IMR-90 (cell line): ENCODE results near the gene ACACA.

Source experiments
- BHLHE40 ChIP-seq: fragments of 150-350 bp; IDR thresholded peaks from 2 replicates; pipeline ENCODE4 v1.6.1; 2016; ENCODE audit warnings: mild to moderate bottlenecking, low read depth, low read length
- CHD1 ChIP-seq: IDR thresholded peaks from 2 replicates; pipeline ENCODE4 v1.6.1; 2012; ENCODE audit warnings: low read depth, low read length, improper control_type of control experiment
- CTCF ChIP-seq: conservative IDR thresholded peaks from 2 replicates; pipeline ENCODE4 v1.5.1; 2012; ENCODE audit warnings: mild to moderate bottlenecking, low read depth, low read length, improper control_type of control experiment
- ELK1 ChIP-seq: fragments of 150-350 bp; IDR thresholded peaks from 2 replicates; pipeline ENCODE4 v1.6.1; 2016; ENCODE audit warnings: low read depth, mild to moderate bottlenecking, low read length, moderate library complexity, borderline replicate concordance
- FOS ChIP-seq: fragments of 150-350 bp; IDR thresholded peaks from 2 replicates; pipeline ENCODE4 v1.6.1; 2016; ENCODE audit warnings: low read depth, low read length
- POLR2A ChIP-seq: IDR thresholded peaks from 2 replicates; pipeline ENCODE4 v1.6.1; 2012; ENCODE audit warnings: mild to moderate bottlenecking, low read depth, low read length
- RAD21 ChIP-seq: IDR thresholded peaks from 2 replicates; pipeline ENCODE4 v1.6.1; 2012; ENCODE audit warnings: low read length, improper control_type of control experiment
- RCOR1 ChIP-seq: IDR thresholded peaks from 2 replicates; pipeline ENCODE4 v1.6.1; 2012; ENCODE audit warnings: mild to moderate bottlenecking, low read length, improper control_type of control experiment; ENCODE audit not compliant: insufficient replicate concordance
- SMC3 ChIP-seq: fragments of 150-350 bp; IDR thresholded peaks from 2 replicates; pipeline ENCODE4 v1.6.1; 2016; ENCODE audit warnings: low read depth, mild to moderate bottlenecking, antibody characterized with exemption, low read length, moderate library complexity
- USF2 ChIP-seq: fragments of 150-350 bp; IDR thresholded peaks from 2 replicates; pipeline ENCODE4 v1.6.1; 2017; ENCODE audit warnings: mild to moderate bottlenecking, antibody characterized with exemption, low read length, low read depth

GRCh38 chr17:37111329-37111728, 295.3 kb downstream of the ACACA start:
- no peak for TF ChIP-seq CTCF
- no peak for TF ChIP-seq POLR2A
- TF ChIP-seq USF2, result no peak
- no peak for TF ChIP-seq RAD21
- no peak for TF ChIP-seq RCOR1
- TF ChIP-seq ELK1, result no peak
- no peak for TF ChIP-seq CHD1
- no peak for TF ChIP-seq FOS
- no peak for TF ChIP-seq BHLHE40
- TF ChIP-seq SMC3, result no peak
